Ovary (tissue), 9 donors: ENCODE results near the gene DDX46. TPM values are rescaled to one million over a fixed set of nuclear protein-coding genes. Genes with fewer than 3 reads are reported as not detected.
"Not testable (repeated sequence)": the region's sequence is repeated elsewhere in the genome, so short reads cannot be mapped to it uniquely, and the experiment has no call there.

Experiments used
- DNase-seq, 5 donors: peaks; one replicate each; pipeline ENCODE4 v3.0.0-alpha.2; 2019 to 2020
- H3K27ac ChIP-seq, 2 donors: fragments of 200-600 bp; one replicate each; pipeline versions ENCODE4 v1.5.1 to v1.8.0; 2019 to 2022
- H3K27me3 ChIP-seq: fragments of 200-600 bp; one replicate; pipeline ENCODE4 v1.8.0; 2022
- H3K36me3 ChIP-seq: fragments of 200-600 bp; sonication (generic); one replicate; pipeline ENCODE4 v1.5.1; 2019
- H3K4me1 ChIP-seq: one replicate; pipeline ENCODE4 v1.8.1; 2013; ENCODE audit warnings: mild to moderate bottlenecking, moderate library complexity; ENCODE audit not compliant: insufficient read depth
- H3K4me3 ChIP-seq: fragments of 200-600 bp; sonication (generic); one replicate; pipeline ENCODE4 v1.5.1; 2017
- H3K9me3 ChIP-seq, 2 donors: fragments of 200-600 bp in 1 of 2; sonication (generic) in 1 of 2; one replicate each; pipeline versions ENCODE4 v1.5.1 to v1.8.1; 2013 to 2019; ENCODE audit warnings: mild to moderate bottlenecking in 1 of 2, moderate library complexity in 1 of 2
- CTCF ChIP-seq, 3 donors: fragments of 450-650 bp in 2 of 3; fragments of 200-600 bp in 1 of 3; IDR thresholded peaks; one replicate each; pipeline versions ENCODE4 v1.5.1 to v1.8.0; 2016 to 2022; ENCODE audit warnings: antibody characterized with exemption in 3 of 3, mild to moderate bottlenecking in 1 of 3
- EP300 ChIP-seq: sonication (generic); formaldehyde crosslinking; IDR thresholded peaks from one replicate; pipeline ENCODE4 v1.6.1; 2017; ENCODE audit warnings: antibody characterized with exemption
- POLR2A ChIP-seq: fragments of 450-650 bp; IDR thresholded peaks from one replicate; pipeline ENCODE4 v1.6.1; 2017; ENCODE audit warnings: antibody characterized with exemption, mild to moderate bottlenecking, moderate library complexity
- WGBS, 3 donors: extraction: QIAGEN DNeasy Blood & Tissue Kit in 1 of 3; methylation state at CpG; one replicate each; pipeline versions ENCODE4 v1.1.5 to v1.1.7; 2013 to 2017; 5-methylcytosine and 5-hydroxymethylcytosine counted together
- intact Hi-C, 4 donors: fragments of 100-400 bp; cut with DNase I; formaldehyde crosslinking; loops; one replicate each; pipeline versions ENCODE4 v1.11.0 to v1.15.1; 2022 to 2023
- polyA plus RNA-seq, 2 donors: library from polyadenylated mRNA; stranded (reverse); fragments of 200-250 nt in 1 of 2; fragments of 350-450 nt in 1 of 2; fragmentation: Illumina TruSeq in 1 of 2; extraction: RNeasy Lipid Tissue Mini Kit (QIAGEN cat#74804) in 1 of 2; gene quantifications; one replicate each; pipeline ENCODE4 v1.2.3, GENCODE V29; 2013 to 2014
- total RNA-seq, 7 donors: library from RNA; depleted of rRNA in 2 of 7; stranded (reverse); fragments of >200 nt in 2 of 7; fragmentation: NEBNext Ultra II Directional in 3 of 7; extraction: Animal tissue kit (Norgen Biotek cat#: 25700) in 3 of 7; gene quantifications; one replicate each; pipeline versions ENCODE4 v1.1.0 to v1.2.4, GENCODE V29; 2016 to 2023
- donor health status: DM: no; HTN: no; CAD: no; lungs with moderate emphysema.
- donor health status: DM: no; HTN: no; CAD: no.
- donor health status: Bipolar disorder and iron deficiency.
- donor health status: DM: yes; HTN: yes; CAD: no.
- donor health status: DM: no; HTN: no; CAD: no.
- donor health status: DM: yes; HTN: yes; CAD: no.

DDX46 gene
- total and polyA plus RNA-seq, 9 donors = 17.8 to 54.7 (median 40.2) TPM

- no peaks in the 10 kb centered on the region for H3K4me1 ChIP-seq
- TF ChIP-seq CTCF (IDR thresholded peaks at IDR 0.05) (no peak), EP300 (no peak), POLR2A (no peak)
- H3K9me3 ChIP-seq = no peaks in the 10 kb centered on the region
- no peak overlapping the region for H3K27ac ChIP-seq
- DNase-seq = no peak
- no peaks in the 10 kb centered on the region for H3K36me3 ChIP-seq
- H3K4me3 ChIP-seq = no peak overlapping the region
- no peaks in the 10 kb centered on the region for H3K27me3 ChIP-seq
- intact Hi-C loops = loop anchor here in 1 of 4 donors (10.0 kb wide), 1 partner anchor 155 kb away; the partner anchor contains the start of gene PCBD2
- 87 to 96% (median 87%) methylated on average over 3 of the region's 3 CpGs for WGBS, 3 donors
Observed at GRCh38 chr5:134749415-134749814, 9.2 kb upstream of the DDX46 start.

GRCh38 chr5:134758176-134758503 lies 439 bp upstream of the DDX46 start:
- Histone ChIP-seq H3K36me3 (no peaks in the 10 kb centered on the region), H3K27me3 (no peaks in the 10 kb centered on the region), H3K27ac (no peak overlapping the region), H3K9me3 (no peaks in the 10 kb centered on the region), H3K4me3 (peak overlapping the region; percentile 58), H3K4me1 (peaks cover 4% of the 10 kb centered on the region)
- no peak for TF ChIP-seq CTCF (IDR thresholded peaks at IDR 0.05)
- TF ChIP-seq EP300 = no peak
- TF ChIP-seq POLR2A = no peak
- WGBS, 3 donors = 11 to 15% (median 12%) methylated on average over 9 of the region's 9 CpGs
- intact Hi-C loops = no loop called here
- DNase-seq = no peak

GRCh38 chr5:134767528-134768291 lies 9.1 kb downstream of the DDX46 start:
- intact Hi-C loops, DNase-seq, H3K4me1 ChIP-seq, H3K27ac ChIP-seq, H3K36me3 ChIP-seq, H3K4me3 ChIP-seq, H3K27me3 ChIP-seq, H3K9me3 ChIP-seq: not testable (repeated sequence)
- WGBS, 3 donors = 94 to 95% (median 95%) methylated on average over 21 of the region's 21 CpGs

GRCh38 chr5:134769206-134769605 lies 10.6 kb downstream of the DDX46 start:
- no peaks in the 10 kb centered on the region for H3K4me1 ChIP-seq
- no peaks in the 10 kb centered on the region for H3K36me3 ChIP-seq
- no peak for DNase-seq
- no peak overlapping the region for H3K27ac ChIP-seq
- no peaks in the 10 kb centered on the region for H3K9me3 ChIP-seq
- no peak overlapping the region for H3K4me3 ChIP-seq
- intact Hi-C loops = no loop called here
- WGBS, 3 donors = 33 to 50% (median 43%) methylated on average over 4 of the region's 4 CpGs
- H3K27me3 ChIP-seq = no peaks in the 10 kb centered on the region
- TF ChIP-seq POLR2A (no peak), CTCF (IDR thresholded peaks at IDR 0.05) (no peak), EP300 (no peak)

- TF ChIP-seq EP300 = no peak
- no peak for TF ChIP-seq CTCF (IDR thresholded peaks at IDR 0.05)
- no peak for TF ChIP-seq POLR2A
- Histone ChIP-seq H3K9me3 (no peaks in the 10 kb centered on the region), H3K27me3 (no peaks in the 10 kb centered on the region), H3K27ac (no peak overlapping the region), H3K4me1 (no peaks in the 10 kb centered on the region), H3K36me3 (no peaks in the 10 kb centered on the region), H3K4me3 (no peak overlapping the region)
- intact Hi-C loops = loop anchor here in 1 of 4 donors (5.0 kb wide), 1 partner anchor 1360 kb away; no protein-coding TSS in a partner anchor
- WGBS, 3 donors = 88 to 94% (median 89%) methylated on average over 10 of the region's 10 CpGs
- no peak for DNase-seq
Observed at GRCh38 chr5:134772461-134773125, 14.0 kb downstream of the DDX46 start.
